ENCODE data around the gene PASD1.

GRCh38 chrX:151699746-151700145 is 136.3 kb downstream of the PASD1 start:
- no peak for TF ChIP-seq HDGF (IDR thresholded peaks at IDR 0.05)
- no peak for TF ChIP-seq CTCF (IDR thresholded peaks at IDR 0.05 in 2 of 3, conservative IDR thresholded peaks at IDR 0.05 in 1 of 3; ENCODE audit: control insufficient read depth in 2 of 3, extremely low read depth in 1 of 3, insufficient read depth in 1 of 3, low read depth in 3 of 3, low read length in 3 of 3)
- TF ChIP-seq PML (IDR thresholded peaks at IDR 0.05; ENCODE audit: low read length), result no peak
- no peak for TF ChIP-seq HCFC1 (IDR thresholded peaks at IDR 0.05; ENCODE audit: low read length)
- TF ChIP-seq SREBF1 (IDR thresholded peaks at IDR 0.05; ENCODE audit: low read length), result no peak
- no peak for TF ChIP-seq ZNF274 (IDR thresholded peaks at IDR 0.05; ENCODE audit: insufficient read depth, insufficient read length)
- no peak for TF ChIP-seq KDM1A (IDR thresholded peaks at IDR 0.05; ENCODE audit: borderline replicate concordance)
- no peak for TF ChIP-seq SRF (IDR thresholded peaks at IDR 0.05; ENCODE audit: low read depth in 2 of 2, low read length in 2 of 2)
- TF ChIP-seq RAD51 (IDR thresholded peaks at IDR 0.05), result no peak
- TF ChIP-seq SUPT20H (IDR thresholded peaks at IDR 0.05; ENCODE audit: borderline replicate concordance, control insufficient read depth, low read depth, low read length), result no peak
- no peak for TF ChIP-seq CREB1 (IDR thresholded peaks at IDR 0.05; ENCODE audit: low read depth)
- no peak for TF ChIP-seq NR2C2 (IDR thresholded peaks at IDR 0.05; ENCODE audit: borderline replicate concordance, control insufficient read depth, insufficient read length, low read depth)
- TF ChIP-seq POLR2A (IDR thresholded peaks at IDR 0.05; ENCODE audit: low read depth, low read length), result no peak
- no peak for TF ChIP-seq CREM (IDR thresholded peaks at IDR 0.05; ENCODE audit: low read depth)
